Spinal cord (tissue), 10 donors: ENCODE data around the gene DNMT1. TPM values are rescaled to one million over a fixed set of nuclear protein-coding genes. Genes with fewer than 3 reads are reported as not detected.

ENCODE experiments used
- DNase-seq, 6 donors: peaks; one replicate each; pipeline versions ENCODE4 v3.0.0 to v3.0.0-alpha.2; 2013 to 2015; ENCODE audit warnings: low spot score in 6 of 6, low read depth in 4 of 6
- H3K27ac ChIP-seq: one replicate; pipeline ENCODE4 v1.5.1; 2013; ENCODE audit warnings: low read depth, low read length, control low read depth
- H3K27me3 ChIP-seq: one replicate; pipeline ENCODE4 v1.6.1; 2013; ENCODE audit warnings: low read length; ENCODE audit not compliant: control insufficient read depth, insufficient read depth
- H3K36me3 ChIP-seq: one replicate; pipeline ENCODE4 v1.6.1; 2013; ENCODE audit warnings: low read length; ENCODE audit not compliant: control insufficient read depth, insufficient read depth
- H3K4me1 ChIP-seq: one replicate; pipeline ENCODE4 v1.6.1; 2013; ENCODE audit warnings: low read length; ENCODE audit not compliant: control insufficient read depth, insufficient read depth
- H3K4me3 ChIP-seq: one replicate; pipeline ENCODE4 v1.5.1; 2013; ENCODE audit warnings: low read depth, low read length, control low read depth
- H3K9me3 ChIP-seq: one replicate; pipeline ENCODE4 v1.6.1; 2013; ENCODE audit warnings: low read length; ENCODE audit not compliant: control insufficient read depth, insufficient read depth
- WGBS: methylation state at CpG from one replicate; pipeline ENCODE4 v1.1.5; 2013; ENCODE audit warnings: missing lambda C conversion rate; ENCODE audit not compliant: insufficient coverage; 5-methylcytosine and 5-hydroxymethylcytosine counted together
- polyA plus RNA-seq, 2 donors: library from polyadenylated mRNA; unstranded; fragments of 120-200 nt; gene quantifications; one replicate each; pipeline ENCODE4 v1.2.1, GENCODE V29; 2013; ENCODE audit not compliant: insufficient read length in 2 of 2
- total RNA-seq, 2 donors: library from RNA; depleted of rRNA in 1 of 2; stranded (reverse); fragments of 120-200 nt in 1 of 2; fragments of >200 nt in 1 of 2; gene quantifications; one replicate each; pipeline versions ENCODE4 v1.2.3 to v1.2.4, GENCODE V29; 2013 to 2014
- donor health status: healthy.

Gene DNMT1
- total and polyA plus RNA-seq, 4 donors, result 30.3 to 114 (median 68.3) TPM

DNA sequence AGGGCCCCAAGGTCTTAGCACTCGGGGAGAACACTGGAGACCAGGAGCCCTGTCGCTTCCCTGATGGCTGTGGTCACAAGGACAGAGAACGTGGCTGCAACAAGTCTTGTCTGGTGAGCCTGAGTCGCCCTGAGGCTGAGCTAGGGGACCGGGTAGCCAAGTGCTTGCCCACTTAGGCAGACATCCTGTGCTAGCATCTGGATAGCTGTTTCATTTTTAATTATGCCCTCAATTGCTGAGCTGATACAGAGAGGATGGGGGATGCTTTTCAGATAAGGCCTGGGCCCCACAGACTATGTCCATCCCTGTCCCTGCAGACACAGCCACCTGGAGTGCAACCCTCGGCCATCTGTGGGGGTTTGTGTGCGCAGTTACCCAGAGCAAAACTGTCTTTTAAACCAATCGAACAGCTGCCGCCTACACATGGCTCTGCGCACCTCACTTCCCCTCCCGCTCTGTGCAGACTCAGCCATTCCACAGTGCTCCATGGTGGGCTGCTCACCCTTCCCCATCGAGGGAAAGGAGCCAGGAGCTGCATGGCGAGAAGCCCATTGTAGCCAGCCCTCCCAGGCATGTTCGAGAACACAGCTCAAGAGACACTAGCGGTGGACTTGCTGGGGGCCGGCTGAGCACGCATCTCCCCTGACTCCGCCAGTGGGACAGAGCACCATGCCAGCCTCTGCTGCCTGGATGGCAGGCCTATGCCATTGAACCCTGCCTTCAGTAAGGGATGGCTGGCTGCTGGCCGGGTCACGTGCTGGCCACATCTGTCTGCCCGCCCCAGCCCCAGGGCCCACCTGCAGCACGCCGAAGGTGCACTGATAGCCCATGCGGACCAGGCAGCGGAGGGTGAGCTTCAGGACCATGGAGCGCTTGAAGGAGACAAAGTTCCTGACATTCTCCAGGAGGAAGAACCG lies 55.6 kb downstream of the DNMT1 start:
- H3K36me3 ChIP-seq, result peaks cover 99% of the 10 kb centered on the region
- no peak overlapping the region for H3K4me3 ChIP-seq
- DNase-seq, result no peak
- H3K27ac ChIP-seq, result no peak overlapping the region
- no peaks in the 10 kb centered on the region for H3K27me3 ChIP-seq
- no peaks in the 10 kb centered on the region for H3K9me3 ChIP-seq
- WGBS, result 95% methylated on average over 27 of the region's 27 CpGs
- H3K4me1 ChIP-seq, result no peaks in the 10 kb centered on the region

DNA sequence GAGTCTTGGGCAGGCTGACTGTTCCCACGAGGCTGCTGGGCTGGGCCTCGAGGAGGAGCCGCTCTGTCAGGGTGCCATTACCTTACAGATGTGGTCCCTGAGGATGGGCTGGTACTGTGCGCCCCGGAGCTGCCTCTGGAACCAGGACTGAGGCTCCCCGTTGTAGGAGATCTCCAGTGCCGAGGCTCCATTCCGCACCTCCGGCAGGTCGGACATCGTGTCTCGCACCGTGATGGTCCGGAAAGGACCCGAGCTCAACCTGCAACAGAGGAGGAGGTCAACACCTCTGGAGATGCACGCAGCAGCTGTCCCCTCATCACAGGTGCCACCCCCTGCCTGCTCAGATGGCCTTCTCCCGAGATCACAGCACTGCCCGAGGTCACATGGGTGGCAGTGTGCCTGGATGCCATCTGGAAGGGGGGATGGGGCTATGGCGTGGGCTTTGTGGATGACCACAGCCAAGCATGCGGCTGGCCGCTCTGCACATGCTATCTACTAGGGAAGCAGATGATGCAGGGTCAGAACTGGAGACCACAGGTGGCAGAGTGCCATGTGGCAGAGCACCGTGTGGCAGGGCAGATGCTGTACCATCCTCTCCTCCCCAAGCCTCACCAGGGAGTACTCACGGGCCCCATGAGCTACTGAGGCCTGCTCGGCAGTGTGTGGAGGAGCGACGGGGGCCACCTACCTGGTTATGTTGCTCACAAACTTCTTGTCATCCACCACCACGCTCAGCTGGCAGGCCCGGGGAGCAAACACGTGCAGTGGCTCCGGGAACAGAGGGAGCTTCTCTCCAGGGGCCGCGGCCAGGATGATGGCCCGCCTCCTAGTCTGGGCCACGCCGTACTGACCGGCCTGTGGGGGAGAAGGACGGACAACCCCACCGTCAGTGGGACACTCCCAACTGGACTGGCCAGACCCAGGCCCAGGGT lies 56.7 kb downstream of the DNMT1 start:
- no peaks in the 10 kb centered on the region for H3K27me3 ChIP-seq
- no peak for DNase-seq
- H3K4me1 ChIP-seq, result no peaks in the 10 kb centered on the region
- H3K27ac ChIP-seq, result no peak overlapping the region
- H3K36me3 ChIP-seq, result peaks cover 96% of the 10 kb centered on the region
- no peak overlapping the region for H3K4me3 ChIP-seq
- no peaks in the 10 kb centered on the region for H3K9me3 ChIP-seq
- WGBS, result 91% methylated on average over 36 of the region's 38 CpGs

DNA sequence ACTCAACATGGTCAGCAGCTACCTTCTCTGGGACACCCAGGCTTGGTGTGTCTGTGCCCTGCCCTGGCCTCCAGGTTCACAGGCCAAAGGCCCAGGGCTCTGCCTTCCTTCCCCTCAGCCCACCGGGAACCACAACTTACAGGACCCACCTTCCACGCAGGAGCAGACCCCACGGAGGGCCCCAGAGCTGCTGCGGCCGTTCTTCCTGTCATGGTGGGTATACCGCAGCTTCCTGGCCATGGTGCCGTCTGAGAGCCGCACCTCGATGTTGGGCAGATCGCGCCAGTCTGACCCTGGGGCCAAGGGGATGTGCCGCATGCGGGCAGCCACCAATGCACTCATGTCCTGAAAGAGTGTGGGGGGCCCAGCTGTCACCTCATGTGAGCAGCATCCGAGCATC lies 57.8 kb downstream of the DNMT1 start:
- DNase-seq, result no peak
- no peak overlapping the region for H3K4me3 ChIP-seq
- H3K9me3 ChIP-seq, result no peaks in the 10 kb centered on the region
- no peaks in the 10 kb centered on the region for H3K27me3 ChIP-seq
- 98% methylated on average over 14 of the region's 14 CpGs for WGBS
- H3K36me3 ChIP-seq, result peaks cover 94% of the 10 kb centered on the region
- no peak overlapping the region for H3K27ac ChIP-seq
- H3K4me1 ChIP-seq, result no peaks in the 10 kb centered on the region

DNA sequence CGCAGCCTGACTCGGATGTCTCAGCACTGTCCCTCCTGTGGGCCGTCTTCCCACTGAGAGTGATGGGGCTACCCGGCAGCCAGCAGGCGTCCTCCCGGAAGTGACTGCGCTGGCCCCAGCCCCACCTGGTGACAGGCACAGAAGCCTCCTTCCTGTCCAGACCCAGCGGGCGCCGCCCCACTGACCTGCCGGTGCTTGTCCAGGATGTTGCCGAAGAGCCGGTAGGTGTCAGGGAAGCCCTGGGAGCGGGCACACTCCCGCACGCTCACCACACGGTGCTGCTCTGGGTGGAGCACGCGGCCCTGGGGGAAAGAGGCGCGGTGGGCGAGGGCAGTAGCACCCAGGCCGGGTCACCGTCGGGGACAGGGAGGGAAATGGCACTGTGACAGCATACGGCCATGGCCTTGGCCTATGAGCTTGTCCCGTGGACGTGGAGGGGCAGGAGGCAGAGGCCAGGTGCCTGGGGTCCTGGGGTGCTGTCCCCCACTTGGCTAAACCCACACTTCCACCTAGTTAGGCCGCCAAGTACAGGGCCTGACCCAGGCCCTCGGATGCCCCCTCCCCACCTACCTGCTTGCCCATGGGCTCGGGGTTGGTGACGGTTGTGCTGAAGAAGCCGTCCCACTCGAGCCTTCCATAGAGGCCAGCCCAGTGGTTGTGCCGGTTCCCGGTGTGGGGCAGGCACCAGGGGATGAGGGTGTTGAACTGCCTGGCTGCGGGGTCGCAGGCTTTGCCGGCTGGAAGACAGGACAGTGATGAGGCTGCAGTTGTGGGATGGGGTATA lies 59.0 kb downstream of the DNMT1 start:
- no peaks in the 10 kb centered on the region for H3K4me1 ChIP-seq
- no peaks in the 10 kb centered on the region for H3K9me3 ChIP-seq
- no peak overlapping the region for H3K27ac ChIP-seq
- no peak overlapping the region for H3K4me3 ChIP-seq
- H3K27me3 ChIP-seq, result no peaks in the 10 kb centered on the region
- WGBS, result 94% methylated on average over 39 of the region's 39 CpGs
- no peak for DNase-seq
- H3K36me3 ChIP-seq, result peaks cover 91% of the 10 kb centered on the region

DNA sequence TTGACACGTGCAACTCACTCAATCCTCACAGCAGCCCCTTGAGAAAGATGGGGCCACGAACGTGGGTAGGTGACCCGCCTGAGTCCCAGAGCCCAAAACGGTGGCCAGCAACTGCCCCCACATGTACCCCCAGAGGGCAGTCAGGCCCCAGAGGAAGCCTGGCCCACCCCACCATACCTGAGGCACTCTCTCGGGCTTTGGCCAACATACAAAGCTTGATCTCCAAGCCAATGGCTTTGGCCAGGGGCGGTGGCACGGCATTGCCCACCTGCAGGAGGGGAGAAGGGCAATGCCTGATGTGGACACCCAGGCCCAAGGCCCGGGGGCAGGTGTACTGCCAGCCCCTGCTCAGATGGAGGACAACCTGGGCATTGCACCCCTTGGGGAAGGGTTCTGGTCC lies 60.7 kb downstream of the DNMT1 start:
- Histone ChIP-seq H3K36me3 (peaks cover 85% of the 10 kb centered on the region), H3K9me3 (no peaks in the 10 kb centered on the region), H3K4me3 (no peak overlapping the region), H3K27me3 (no peaks in the 10 kb centered on the region), H3K4me1 (no peaks in the 10 kb centered on the region), H3K27ac (no peak overlapping the region)
- WGBS, result 92% methylated on average over 9 of the region's 9 CpGs
- no peak for DNase-seq

DNA sequence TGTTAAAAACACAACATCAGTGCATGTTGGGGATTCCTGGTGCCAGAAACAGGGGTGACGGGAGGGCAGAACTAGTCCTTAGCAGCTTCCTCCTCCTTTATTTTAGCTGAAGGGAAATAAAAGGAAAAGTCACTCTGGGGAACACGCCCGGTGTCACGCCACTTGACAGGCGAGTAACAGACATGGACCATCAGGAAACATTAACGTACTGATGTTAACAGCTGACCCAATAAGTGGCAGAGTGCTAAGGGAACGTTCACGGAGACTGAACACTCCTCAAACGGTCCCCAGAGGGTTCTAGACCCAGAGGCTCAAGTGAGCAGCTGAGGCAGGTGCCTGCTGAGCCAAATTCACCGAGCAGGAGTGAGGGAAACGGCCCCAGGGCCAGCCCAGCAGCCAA lies 61.2 kb downstream of the DNMT1 start:
- H3K36me3 ChIP-seq, result peaks cover 84% of the 10 kb centered on the region
- DNase-seq, result no peak

DNA sequence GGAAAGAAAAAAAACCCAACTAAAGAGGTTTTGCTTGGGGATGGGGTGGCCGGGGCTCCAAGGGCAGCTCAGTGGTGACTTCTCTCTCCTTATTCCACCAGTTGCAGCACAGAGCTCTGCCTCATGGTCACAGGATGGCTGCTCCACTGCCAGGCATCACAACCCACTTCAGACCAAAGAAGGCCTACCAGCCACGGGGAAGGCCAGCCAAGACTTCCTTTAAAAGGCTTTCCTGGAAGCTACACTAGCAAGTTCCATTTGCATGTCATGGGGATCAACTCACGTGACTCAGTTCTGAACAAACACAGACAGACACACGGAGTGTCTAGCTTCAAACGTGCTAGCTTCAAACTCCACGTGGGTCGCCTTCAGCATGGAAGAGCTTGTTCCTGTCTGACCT lies 61.8 kb downstream of the DNMT1 start:
- no peak for DNase-seq
- peaks cover 81% of the 10 kb centered on the region for H3K36me3 ChIP-seq
- WGBS, result 100% methylated on average over 5 of the region's 7 CpGs
- H3K27me3 ChIP-seq, result no peaks in the 10 kb centered on the region
- no peaks in the 10 kb centered on the region for H3K9me3 ChIP-seq
- H3K4me3 ChIP-seq, result no peak overlapping the region
- H3K4me1 ChIP-seq, result no peaks in the 10 kb centered on the region
- H3K27ac ChIP-seq, result no peak overlapping the region

More for the DNA sequence above, 61.2 kb downstream of the DNMT1 start:
- Histone ChIP-seq H3K27ac (no peak overlapping the region), H3K4me3 (no peak overlapping the region), H3K9me3 (no peaks in the 10 kb centered on the region), H3K4me1 (no peaks in the 10 kb centered on the region), H3K27me3 (no peaks in the 10 kb centered on the region)
- 92% methylated on average over 10 of the region's 11 CpGs for WGBS

DNA sequence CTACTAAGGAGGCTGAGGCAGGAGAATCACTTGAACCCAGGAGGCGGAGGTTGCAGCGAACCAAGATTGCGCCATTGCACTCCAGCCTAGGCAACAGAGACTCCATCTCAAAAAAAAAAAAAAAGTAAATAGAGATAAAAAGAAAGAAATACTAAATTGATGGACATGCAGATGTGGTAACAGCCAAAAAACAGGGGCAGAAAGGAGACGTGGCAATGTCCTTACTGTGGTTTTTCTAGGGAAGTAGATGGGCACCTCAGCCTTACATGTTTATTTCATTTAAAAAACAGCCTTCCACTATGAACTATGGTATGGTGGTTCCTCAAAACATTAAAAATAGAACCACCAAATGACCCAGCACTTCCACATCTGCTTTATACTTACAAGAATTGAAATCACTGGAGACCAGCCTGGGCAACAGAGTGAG lies 68.5 kb downstream of the DNMT1 start:
- Histone ChIP-seq H3K27ac (no peak overlapping the region), H3K36me3 (peaks cover 37% of the 10 kb centered on the region), H3K4me1 (no peaks in the 10 kb centered on the region), H3K27me3 (no peaks in the 10 kb centered on the region), H3K9me3 (no peaks in the 10 kb centered on the region), H3K4me3 (no peak overlapping the region)
- DNase-seq, result no peak
- no CpG with 5 or more reads among the region's 4 CpGs for WGBS

DNA sequence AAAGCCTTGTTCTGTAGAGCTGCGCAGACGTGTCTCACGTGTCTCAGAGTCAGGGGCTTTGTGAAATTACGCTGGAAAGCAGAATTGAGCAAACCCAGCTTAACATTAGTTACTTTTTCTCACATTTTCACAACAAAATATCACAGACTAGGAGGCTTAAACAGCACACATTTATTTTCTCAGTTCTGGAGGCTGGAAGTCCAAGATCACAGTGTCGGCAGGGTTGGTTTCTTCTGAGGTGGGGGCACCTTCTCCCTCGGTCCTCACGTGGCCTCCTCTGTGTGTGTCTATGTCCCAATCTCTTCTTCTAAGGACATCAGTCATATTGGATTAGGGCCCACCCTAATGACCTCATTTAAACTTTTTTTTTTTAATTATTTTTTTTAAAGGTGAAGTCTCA lies 70.3 kb downstream of the DNMT1 start:
- Histone ChIP-seq H3K4me1 (peaks cover 4% of the 10 kb centered on the region), H3K27ac (no peak overlapping the region), H3K4me3 (no peak overlapping the region), H3K36me3 (peaks cover 23% of the 10 kb centered on the region), H3K27me3 (no peaks in the 10 kb centered on the region), H3K9me3 (no peaks in the 10 kb centered on the region)
- no peak for DNase-seq
- 96% methylated on average over 5 of the region's 7 CpGs for WGBS
